ENCODE results near the gene LBHD2. TPM values are rescaled to one million over a fixed set of nuclear protein-coding genes. Genes with fewer than 3 reads are reported as not detected.

Gene LBHD2
- total and polyA plus RNA-seq, 2 of the 13 experiments (the other 11 are each of a cell fraction or from before 2014, with no cell fraction given) = 0.67 to 1.00 TPM

- TF ChIP-seq SSRP1 (CRISPR knock-in tag; IDR thresholded peaks at IDR 0.05) (no peak), STAT5B (CRISPR knock-in tag; IDR thresholded peaks at IDR 0.05) (no peak), RAD21 (CRISPR knock-in tag; IDR thresholded peaks at IDR 0.05) (peak; percentile 42; the same call in 1 of the 2 replicates), SAP130 (CRISPR knock-in tag; IDR thresholded peaks at IDR 0.05; ENCODE audit: low read depth) (peak; percentile 90), NR2F2 (IDR thresholded peaks at IDR 0.05; ENCODE audit: borderline replicate concordance, low read depth) (no peak; the same call in 1 of the 2 replicates), DDIT3 (CRISPR knock-in tag; IDR thresholded peaks at IDR 0.05) (no peak), ZSCAN20 (CRISPR knock-in tag; IDR thresholded peaks at IDR 0.05; ENCODE audit: borderline replicate concordance) (peak; percentile 73; the same call in 1 of the 2 replicates), ZNF350 (CRISPR knock-in tag; IDR thresholded peaks at IDR 0.05; ENCODE audit: borderline replicate concordance, low read depth) (peak; percentile 95), ZNF737 (CRISPR knock-in tag; IDR thresholded peaks at IDR 0.05; ENCODE audit: borderline replicate concordance) (no peak), POGZ (CRISPR knock-in tag; IDR thresholded peaks at IDR 0.05) (peak; percentile 19; the same call in 1 of the 2 replicates), YEATS4 (CRISPR knock-in tag; IDR thresholded peaks at IDR 0.05; ENCODE audit: borderline replicate concordance) (peak; percentile 80), FOXK2 (IDR thresholded peaks at IDR 0.05) (0 out of 2 replicates have a peak, but pooled peaks have one; percentile 25), NFYC (CRISPR knock-in tag; IDR thresholded peaks at IDR 0.05) (no peak), ZNF501 (CRISPR knock-in tag; IDR thresholded peaks at IDR 0.05) (0 out of 2 replicates have a peak, but pooled peaks have one; percentile 26), ZNF468 (CRISPR knock-in tag; IDR thresholded peaks at IDR 0.05) (no peak), ZNF768 (CRISPR knock-in tag; IDR thresholded peaks at IDR 0.05) (0 out of 2 replicates have a peak, but pooled peaks have one; percentile 10), SOX6 (IDR thresholded peaks at IDR 0.05) (no peak), SOX6 (CRISPR knock-in tag; IDR thresholded peaks at IDR 0.05) (peak; percentile 84), FIP1L1 (IDR thresholded peaks at IDR 0.05; ENCODE audit: borderline replicate concordance, insufficient read depth, low read depth, low read length) (no peak), TP53 (CRISPR knock-in tag; conservative IDR thresholded peaks at IDR 0.05) (0 out of 2 replicates have a peak, but pooled peaks have one; percentile 67), SETDB1 (CRISPR knock-in tag; IDR thresholded peaks at IDR 0.05; ENCODE audit: borderline replicate concordance) (no peak), HBP1 (CRISPR knock-in tag; IDR thresholded peaks at IDR 0.05; ENCODE audit: low read depth) (0 out of 2 replicates have a peak, but pooled peaks have one; percentile 47), TFDP2 (CRISPR knock-in tag; IDR thresholded peaks at IDR 0.05) (no peak), RFX3 (CRISPR knock-in tag; IDR thresholded peaks at IDR 0.05) (no peak), JARID2 (CRISPR knock-in tag; IDR thresholded peaks at IDR 0.05; ENCODE audit: insufficient replicate concordance) (no peak), ZNF564 (CRISPR knock-in tag; IDR thresholded peaks at IDR 0.05) (peak; percentile 65; the same call in 1 of the 2 replicates), ATF1 (CRISPR knock-in tag; IDR thresholded peaks at IDR 0.05) (no peak), NRL (CRISPR knock-in tag; IDR thresholded peaks at IDR 0.05; ENCODE audit: borderline replicate concordance) (0 out of 2 replicates have a peak, but pooled peaks have one; percentile 6), HNF4A (CRISPR knock-in tag; IDR thresholded peaks at IDR 0.05) (peak; percentile 72), ZNF329 (CRISPR knock-in tag; IDR thresholded peaks at IDR 0.05; ENCODE audit: low read depth) (no peak), ZNF451 (CRISPR knock-in tag; IDR thresholded peaks at IDR 0.05) (peak; percentile 51)
Observed at GRCh38 chr14:103099081-103099732, 15.2 kb downstream of the LBHD2 start (continued).
